AG09309 (cell line): Measurements from ENCODE around the gene CAMSAP3.
"Not testable (repeated sequence)": the region's sequence is repeated elsewhere in the genome, so short reads cannot be mapped to it uniquely, and the experiment has no call there.

ENCODE experiments used
- DNase-seq: peaks from one replicate; pipeline ENCODE4 v3.0.0-alpha.2; 2010; ENCODE audit warnings: low read depth
- H3K4me3 ChIP-seq: 2 replicates; pipeline ENCODE4 v1.5.1; 2011; ENCODE audit warnings: mild to moderate bottlenecking, low read depth, low read length, moderate library complexity; ENCODE audit not compliant: control insufficient read depth
- TF ChIP-seq, protein P1 (sequence below): IDR thresholded peaks from 2 replicates; pipeline ENCODE4 v1.5.1; 2011; ENCODE audit warnings: mild to moderate bottlenecking, low read depth, low read length, inconsistent platforms; ENCODE audit not compliant: insufficient read depth, control insufficient read depth; ENCODE audit errors: missing control alignments

CAMSAP3 gene

DNA sequence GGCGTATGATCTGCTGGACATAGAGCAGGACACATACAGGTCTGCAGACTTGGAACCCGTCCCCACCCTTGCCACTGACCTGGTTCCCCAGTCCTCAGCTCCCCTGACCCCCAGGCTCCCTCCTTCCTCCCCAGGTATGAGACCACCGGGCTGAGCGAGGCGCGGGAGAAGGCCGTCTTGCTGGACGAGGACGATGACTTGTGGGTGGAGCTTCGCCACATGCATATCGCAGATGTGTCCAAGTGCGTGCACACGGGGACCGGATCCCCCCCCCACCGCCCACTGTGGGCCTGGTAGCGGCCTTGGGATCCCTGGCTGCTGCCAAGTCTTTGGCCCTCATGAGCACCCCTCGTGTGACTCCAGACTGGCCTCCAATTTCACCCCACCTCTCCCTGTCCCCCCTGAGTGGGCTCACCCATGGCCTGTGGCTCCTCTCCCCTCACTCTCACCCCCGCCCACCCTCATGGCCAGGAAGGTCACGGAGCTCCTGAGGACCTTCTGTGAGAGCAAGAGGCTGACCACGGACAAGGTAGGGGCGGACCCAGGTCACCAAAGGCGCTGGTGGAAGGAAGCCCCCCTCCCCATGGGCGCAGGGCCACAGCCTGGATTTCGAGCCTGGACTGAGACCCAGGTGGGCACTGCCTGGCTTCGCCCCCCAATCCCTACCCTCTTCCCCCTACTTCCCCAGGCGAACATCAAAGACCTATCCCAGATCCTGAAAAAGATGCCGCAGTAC is 46.8 kb downstream of the CAMSAP3 start:
- TF ChIP-seq, protein P1, sequence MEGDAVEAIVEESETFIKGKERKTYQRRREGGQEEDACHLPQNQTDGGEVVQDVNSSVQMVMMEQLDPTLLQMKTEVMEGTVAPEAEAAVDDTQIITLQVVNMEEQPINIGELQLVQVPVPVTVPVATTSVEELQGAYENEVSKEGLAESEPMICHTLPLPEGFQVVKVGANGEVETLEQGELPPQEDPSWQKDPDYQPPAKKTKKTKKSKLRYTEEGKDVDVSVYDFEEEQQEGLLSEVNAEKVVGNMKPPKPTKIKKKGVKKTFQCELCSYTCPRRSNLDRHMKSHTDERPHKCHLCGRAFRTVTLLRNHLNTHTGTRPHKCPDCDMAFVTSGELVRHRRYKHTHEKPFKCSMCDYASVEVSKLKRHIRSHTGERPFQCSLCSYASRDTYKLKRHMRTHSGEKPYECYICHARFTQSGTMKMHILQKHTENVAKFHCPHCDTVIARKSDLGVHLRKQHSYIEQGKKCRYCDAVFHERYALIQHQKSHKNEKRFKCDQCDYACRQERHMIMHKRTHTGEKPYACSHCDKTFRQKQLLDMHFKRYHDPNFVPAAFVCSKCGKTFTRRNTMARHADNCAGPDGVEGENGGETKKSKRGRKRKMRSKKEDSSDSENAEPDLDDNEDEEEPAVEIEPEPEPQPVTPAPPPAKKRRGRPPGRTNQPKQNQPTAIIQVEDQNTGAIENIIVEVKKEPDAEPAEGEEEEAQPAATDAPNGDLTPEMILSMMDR, result no peak
- no peak overlapping the region for H3K4me3 ChIP-seq
- DNase-seq, result no peak

DNA sequence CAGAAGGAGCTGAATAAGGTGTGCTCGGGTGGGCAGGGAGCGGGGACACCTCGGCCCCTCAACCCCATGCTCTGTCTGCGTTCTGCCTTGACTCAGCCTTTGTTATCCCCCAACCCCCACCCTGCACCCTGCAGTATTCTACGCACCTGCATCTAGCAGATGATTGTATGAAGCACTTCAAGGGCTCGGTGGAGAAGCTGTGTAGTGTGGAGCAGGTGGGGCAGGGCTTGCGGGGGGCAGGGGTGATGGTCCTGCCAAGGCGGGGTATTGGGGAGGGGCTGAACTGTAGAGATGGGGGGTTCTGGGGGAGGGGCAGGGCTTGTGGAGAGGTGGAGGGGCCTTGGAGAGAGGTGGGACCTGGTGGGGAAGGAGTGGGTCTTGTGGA is 47.4 kb downstream of the CAMSAP3 start:
- H3K4me3 ChIP-seq, result no peak overlapping the region
- no peak for DNase-seq
- TF ChIP-seq, protein P1, result no peak

DNA sequence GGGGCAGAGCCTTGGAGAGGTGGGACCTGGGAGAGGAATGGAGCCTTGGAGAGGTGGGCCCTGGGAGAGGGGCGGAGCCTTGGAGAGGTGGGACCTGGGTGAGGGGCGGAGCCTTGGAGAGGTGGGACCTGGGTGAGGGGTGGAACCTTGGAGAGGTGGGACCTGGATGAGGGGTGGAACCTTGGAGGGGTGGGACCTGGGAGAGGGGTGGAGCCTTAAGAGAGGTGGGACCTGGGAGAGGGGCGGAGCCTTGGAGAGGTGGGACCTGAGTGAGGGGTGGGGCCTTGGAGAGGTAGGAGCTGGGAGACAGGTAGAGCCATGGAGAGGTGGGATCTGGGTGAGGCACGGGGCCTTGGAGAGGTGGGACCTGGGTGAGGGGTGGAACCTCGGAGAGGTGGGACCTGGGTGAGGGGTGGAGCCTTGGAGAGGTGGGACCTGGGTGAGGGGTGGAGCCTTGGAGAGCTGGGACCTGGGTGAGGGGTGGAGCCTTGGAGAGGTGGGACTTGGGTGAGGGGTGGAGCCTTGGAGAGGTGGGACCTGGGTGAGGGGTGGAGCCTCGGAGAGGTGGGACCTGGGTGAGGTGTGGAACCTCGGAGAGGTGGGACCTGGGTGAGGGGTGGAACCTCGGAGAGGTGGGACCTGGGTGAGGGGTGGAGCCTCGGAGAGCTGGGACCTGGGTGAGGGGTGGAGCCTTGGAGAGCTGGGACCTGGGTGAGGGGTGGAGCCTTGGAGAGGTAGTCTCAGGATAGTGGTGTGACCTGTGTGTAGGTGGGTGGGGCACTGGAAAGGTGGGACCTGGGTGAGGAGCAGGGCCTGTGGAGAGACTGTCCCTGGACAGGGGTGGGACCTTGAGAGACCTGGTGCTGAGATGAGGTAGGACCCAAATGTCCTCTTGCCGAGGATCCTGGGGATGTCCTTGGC is 48.2 kb downstream of the CAMSAP3 start:
- not testable (repeated sequence) for H3K4me3 ChIP-seq, DNase-seq

DNA sequence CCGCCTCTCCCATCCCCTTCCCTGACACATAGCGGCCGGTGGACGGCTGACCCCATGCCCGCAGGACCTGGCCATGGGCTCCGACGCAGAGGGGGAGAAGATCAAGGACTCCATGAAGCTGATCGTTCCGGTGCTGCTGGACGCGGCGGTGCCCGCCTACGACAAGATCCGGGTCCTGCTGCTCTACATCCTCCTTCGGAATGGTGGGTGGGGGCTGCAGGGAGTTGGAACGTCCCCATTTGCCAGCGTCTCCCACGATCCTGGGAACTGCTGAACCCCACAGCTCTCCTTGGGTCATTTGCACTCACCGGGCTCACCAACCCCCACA is 48.9 kb downstream of the CAMSAP3 start:
- no peak overlapping the region for H3K4me3 ChIP-seq
- DNase-seq, result no peak
- TF ChIP-seq, protein P1, result no peak

DNA sequence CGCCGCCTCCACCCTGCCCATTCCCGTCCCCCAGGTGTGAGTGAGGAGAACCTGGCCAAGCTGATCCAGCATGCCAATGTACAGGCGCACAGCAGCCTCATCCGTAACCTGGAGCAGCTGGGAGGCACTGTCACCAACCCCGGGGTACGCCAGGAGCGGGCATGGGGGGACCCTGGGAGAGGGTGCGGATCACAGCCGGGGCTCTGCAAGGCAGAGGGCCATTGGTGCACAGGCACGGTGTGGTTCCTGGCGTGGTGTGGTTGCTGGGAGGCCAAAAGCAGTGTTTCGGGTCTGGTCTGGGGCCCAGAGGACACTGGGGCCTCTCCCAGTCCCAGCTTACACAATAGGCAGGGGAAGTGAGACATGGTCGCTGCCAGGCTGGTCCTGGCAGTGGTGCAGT is 49.5 kb downstream of the CAMSAP3 start:
- DNase-seq, result no peak
- TF ChIP-seq, protein P1, result no peak
- no peak overlapping the region for H3K4me3 ChIP-seq

DNA sequence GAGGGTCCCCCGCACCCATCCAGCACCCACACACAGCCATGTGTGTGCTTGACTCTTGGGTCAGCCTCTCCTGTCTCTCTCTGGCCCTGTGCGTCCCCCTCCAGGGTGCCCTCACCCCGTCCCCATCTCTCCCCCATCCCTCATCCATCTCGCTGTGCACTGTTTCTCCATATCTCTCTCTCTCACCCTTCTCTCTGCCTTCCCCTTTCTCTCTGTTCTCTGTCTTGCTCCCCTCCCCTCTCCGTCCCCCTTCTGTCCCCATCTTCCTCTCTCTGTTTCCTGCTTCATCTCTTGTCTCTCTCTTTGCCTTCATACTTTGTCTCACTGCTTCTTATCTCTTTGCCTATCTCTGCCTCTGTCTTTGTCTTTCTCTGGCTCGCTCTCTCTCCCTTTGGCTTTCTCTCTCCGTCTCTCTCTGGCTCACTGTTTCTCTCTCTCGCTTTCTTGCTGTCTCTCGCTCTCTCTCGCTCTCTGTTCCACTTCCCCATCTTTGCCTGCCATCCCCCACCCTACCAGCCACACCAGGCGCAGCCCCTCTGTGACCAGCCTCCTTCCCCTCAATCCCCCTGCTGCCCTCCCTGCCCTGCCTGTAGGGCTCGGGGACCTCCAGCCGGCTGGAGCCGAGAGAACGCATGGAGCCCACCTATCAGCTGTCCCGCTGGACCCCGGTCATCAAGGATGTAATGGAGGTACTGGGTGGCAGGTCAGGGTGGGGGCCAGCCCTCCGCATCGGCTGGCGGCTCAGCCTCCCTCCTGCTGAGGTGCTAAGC is 50.2 kb downstream of the CAMSAP3 start:
- no peak for DNase-seq
- H3K4me3 ChIP-seq, result no peak overlapping the region
- TF ChIP-seq, protein P1, result no peak

DNA sequence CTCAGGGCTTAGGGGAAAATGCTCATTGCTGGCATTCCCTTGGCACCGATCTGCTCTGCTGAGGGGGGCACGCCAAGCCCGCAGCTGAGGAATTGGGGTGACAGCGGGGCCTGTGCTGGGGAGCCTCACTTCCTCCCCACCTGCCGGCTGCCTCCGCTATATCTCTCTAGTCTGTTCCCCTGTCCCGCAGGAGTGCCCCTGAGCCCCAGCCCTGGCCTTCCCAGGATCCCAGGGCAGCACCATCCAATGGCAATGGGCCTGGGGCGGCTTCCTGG is 50.7 kb downstream of the CAMSAP3 start:
- TF ChIP-seq, protein P1, result no peak
- H3K4me3 ChIP-seq, result no peak overlapping the region
- no peak for DNase-seq
